Measurements from ENCODE around the gene TMEM26.

Gene TMEM26

DNA sequence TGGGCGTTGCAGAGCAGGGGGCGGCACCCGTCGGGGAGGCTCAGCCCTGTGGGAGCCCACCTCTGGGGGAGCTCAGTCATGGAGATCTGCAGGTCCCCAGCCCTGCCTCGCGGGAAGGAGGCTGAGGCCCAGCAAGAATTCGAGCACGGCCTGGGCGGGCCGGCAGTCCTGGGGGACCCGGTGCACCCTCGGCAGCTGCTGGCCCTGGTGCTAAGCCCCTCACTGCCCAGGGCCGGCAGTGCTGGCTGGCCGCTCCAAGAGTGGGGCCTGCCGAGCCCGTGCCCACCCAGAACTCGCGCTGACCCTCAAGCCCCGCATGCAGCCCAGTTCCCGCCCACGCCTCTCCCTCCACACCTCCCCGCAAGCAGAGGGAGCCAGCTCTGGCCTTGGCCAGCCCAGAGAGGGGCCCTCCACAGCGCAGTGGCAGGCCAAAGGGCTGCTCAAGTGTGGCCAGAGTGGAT lies 76.2 kb downstream of the TMEM26 start:
- ATAC-seq = no peak
- no peak for TF ChIP-seq ESRRG (CRISPR knock-in tag; IDR thresholded peaks at IDR 0.05)
- no peak for TF ChIP-seq ZFP30 (CRISPR knock-in tag; IDR thresholded peaks at IDR 0.05)
- no peak for TF ChIP-seq ZNF565 (CRISPR knock-in tag; conservative IDR thresholded peaks at IDR 0.05; ENCODE audit: low read depth)
- no peak for TF ChIP-seq SNAI2 (CRISPR knock-in tag; IDR thresholded peaks at IDR 0.05)
- TF ChIP-seq ZNF70 (CRISPR knock-in tag; IDR thresholded peaks at IDR 0.05) = no peak
- no peak for TF ChIP-seq TOX (CRISPR knock-in tag; IDR thresholded peaks at IDR 0.05; ENCODE audit: borderline replicate concordance)
- TF ChIP-seq TSHZ2 (CRISPR knock-in tag; IDR thresholded peaks at IDR 0.05) = no peak
- TF ChIP-seq, protein P1, sequence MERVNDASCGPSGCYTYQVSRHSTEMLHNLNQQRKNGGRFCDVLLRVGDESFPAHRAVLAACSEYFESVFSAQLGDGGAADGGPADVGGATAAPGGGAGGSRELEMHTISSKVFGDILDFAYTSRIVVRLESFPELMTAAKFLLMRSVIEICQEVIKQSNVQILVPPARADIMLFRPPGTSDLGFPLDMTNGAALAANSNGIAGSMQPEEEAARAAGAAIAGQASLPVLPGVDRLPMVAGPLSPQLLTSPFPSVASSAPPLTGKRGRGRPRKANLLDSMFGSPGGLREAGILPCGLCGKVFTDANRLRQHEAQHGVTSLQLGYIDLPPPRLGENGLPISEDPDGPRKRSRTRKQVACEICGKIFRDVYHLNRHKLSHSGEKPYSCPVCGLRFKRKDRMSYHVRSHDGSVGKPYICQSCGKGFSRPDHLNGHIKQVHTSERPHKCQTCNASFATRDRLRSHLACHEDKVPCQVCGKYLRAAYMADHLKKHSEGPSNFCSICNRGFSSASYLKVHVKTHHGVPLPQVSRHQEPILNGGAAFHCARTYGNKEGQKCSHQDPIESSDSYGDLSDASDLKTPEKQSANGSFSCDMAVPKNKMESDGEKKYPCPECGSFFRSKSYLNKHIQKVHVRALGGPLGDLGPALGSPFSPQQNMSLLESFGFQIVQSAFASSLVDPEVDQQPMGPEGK (CRISPR knock-in tag; IDR thresholded peaks at IDR 0.05; ENCODE audit: borderline replicate concordance) = no peak
- no peak for TF ChIP-seq PPARA (CRISPR knock-in tag; IDR thresholded peaks at IDR 0.05; ENCODE audit: borderline replicate concordance)
- TF ChIP-seq POU6F1 (CRISPR knock-in tag; IDR thresholded peaks at IDR 0.05; ENCODE audit: borderline replicate concordance, low read depth) = no peak

- TF ChIP-seq ZNF70 (CRISPR knock-in tag; IDR thresholded peaks at IDR 0.05) (no peak), POU6F1 (CRISPR knock-in tag; IDR thresholded peaks at IDR 0.05; ENCODE audit: borderline replicate concordance, low read depth) (no peak), RARB (CRISPR knock-in tag; IDR thresholded peaks at IDR 0.05) (no peak), GLIS3 (CRISPR knock-in tag; IDR thresholded peaks at IDR 0.05) (no peak), TCF4 (CRISPR knock-in tag; IDR thresholded peaks at IDR 0.05; ENCODE audit: borderline replicate concordance) (no peak), ESRRG (CRISPR knock-in tag; IDR thresholded peaks at IDR 0.05) (no peak), TSHZ2 (CRISPR knock-in tag; IDR thresholded peaks at IDR 0.05) (no peak), ZFP30 (CRISPR knock-in tag; IDR thresholded peaks at IDR 0.05) (no peak)
- TF ChIP-seq, protein P1 (CRISPR knock-in tag; IDR thresholded peaks at IDR 0.05; ENCODE audit: borderline replicate concordance) = no peak
- ATAC-seq = no peak
Observed at GRCh38 chr10:61376377-61376776, 76.8 kb downstream of the TMEM26 start.

GRCh38 chr10:61366365-61366764 lies 86.8 kb downstream of the TMEM26 start:
- no peak for ATAC-seq
- no peak for TF ChIP-seq ZNF8 (CRISPR knock-in tag; IDR thresholded peaks at IDR 0.05)
- TF ChIP-seq ESRRG (CRISPR knock-in tag; IDR thresholded peaks at IDR 0.05) = no peak
- no peak for TF ChIP-seq ZC3H10 (CRISPR knock-in tag; IDR thresholded peaks at IDR 0.05)
- TF ChIP-seq, protein P2, sequence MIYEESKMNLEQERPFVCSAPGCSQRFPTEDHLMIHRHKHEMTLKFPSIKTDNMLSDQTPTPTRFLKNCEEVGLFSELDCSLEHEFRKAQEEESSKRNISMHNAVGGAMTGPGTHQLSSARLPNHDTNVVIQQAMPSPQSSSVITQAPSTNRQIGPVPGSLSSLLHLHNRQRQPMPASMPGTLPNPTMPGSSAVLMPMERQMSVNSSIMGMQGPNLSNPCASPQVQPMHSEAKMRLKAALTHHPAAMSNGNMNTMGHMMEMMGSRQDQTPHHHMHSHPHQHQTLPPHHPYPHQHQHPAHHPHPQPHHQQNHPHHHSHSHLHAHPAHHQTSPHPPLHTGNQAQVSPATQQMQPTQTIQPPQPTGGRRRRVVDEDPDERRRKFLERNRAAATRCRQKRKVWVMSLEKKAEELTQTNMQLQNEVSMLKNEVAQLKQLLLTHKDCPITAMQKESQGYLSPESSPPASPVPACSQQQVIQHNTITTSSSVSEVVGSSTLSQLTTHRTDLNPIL (CRISPR knock-in tag; IDR thresholded peaks at IDR 0.05; ENCODE audit: low read depth) = no peak
- TF ChIP-seq ARNTL (CRISPR knock-in tag; IDR thresholded peaks at IDR 0.05; ENCODE audit: borderline replicate concordance, low read depth) = no peak
- TF ChIP-seq ISL1 (CRISPR knock-in tag; IDR thresholded peaks at IDR 0.05) = no peak
- no peak for TF ChIP-seq ZNF70 (CRISPR knock-in tag; IDR thresholded peaks at IDR 0.05)
- TF ChIP-seq OSR1 (CRISPR knock-in tag; IDR thresholded peaks at IDR 0.05) = no peak
- no peak for TF ChIP-seq POU6F1 (CRISPR knock-in tag; IDR thresholded peaks at IDR 0.05; ENCODE audit: borderline replicate concordance, low read depth)
- TF ChIP-seq CSDC2 (CRISPR knock-in tag; IDR thresholded peaks at IDR 0.05) = no peak
